ENCODE results near the gene GALNT16. TPM values are rescaled to one million over a fixed set of nuclear protein-coding genes. Genes with fewer than 3 reads are reported as not detected.

The GALNT16 gene
- total and polyA plus RNA-seq, 2 donors (not counting 1 experiment from before 2014, with no cell fraction given), result 0.09 to 3.4 TPM

DNA sequence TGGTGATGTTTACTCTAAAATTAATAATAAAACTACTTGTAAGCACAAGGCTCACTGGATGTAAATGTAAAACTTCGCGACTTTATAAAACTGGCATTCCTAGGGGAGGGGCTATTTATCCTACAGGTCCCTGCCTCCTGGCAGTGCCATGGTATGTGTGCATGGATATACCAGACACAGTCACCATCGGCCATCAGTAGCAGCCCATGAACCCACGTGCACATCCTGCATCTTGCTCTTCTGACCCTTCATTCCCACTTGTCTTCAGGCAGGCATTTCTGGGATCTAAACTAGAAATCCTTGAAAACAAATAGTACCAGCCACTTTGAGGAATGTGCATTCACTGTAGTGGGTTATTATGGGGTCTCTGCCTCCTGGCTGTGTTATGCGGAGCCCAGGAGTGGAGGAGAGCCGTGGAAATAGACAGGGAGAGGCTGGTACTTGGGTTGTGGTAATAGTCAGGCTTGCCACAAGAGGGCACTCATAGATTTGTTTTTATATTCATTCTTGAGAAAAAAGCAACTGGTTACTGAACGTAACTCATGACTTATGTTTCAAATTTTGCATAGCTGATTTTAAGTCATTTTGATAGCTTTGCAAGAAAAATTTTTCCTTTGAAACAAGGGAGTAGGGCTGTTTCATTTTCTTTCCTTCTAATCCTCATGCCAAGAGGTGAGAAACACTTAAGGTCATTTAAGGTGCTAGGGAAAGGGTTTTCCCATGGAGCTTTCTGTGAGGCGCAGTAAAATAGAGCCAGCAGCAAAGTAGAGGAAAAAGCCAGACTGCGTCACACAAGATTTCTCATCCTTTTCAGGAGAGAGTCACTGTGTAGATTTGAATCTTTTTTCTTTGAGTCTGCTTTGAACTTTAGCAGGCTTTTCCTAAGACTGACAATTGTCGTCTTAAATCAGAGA lies 17.4 kb upstream of the GALNT16 start:
- Histone ChIP-seq H3K79me2 (ENCODE audit: control insufficient read depth, insufficient read depth, low read length) (no peaks in the 10 kb centered on the region), H4K20me1 (ENCODE audit: control insufficient read depth, insufficient read depth, low read length, poor library complexity, severe bottlenecking) (no peaks in the 10 kb centered on the region), H3K9me3 (ENCODE audit: control extremely low read depth in 1 of 3, control insufficient read depth in 2 of 3, insufficient read depth in 1 of 3, low read length in 2 of 3) (no peaks in the 10 kb centered on the region), H3K27ac (ENCODE audit: low read length in 2 of 2) (no peak overlapping the region), H3K4me1 (ENCODE audit: control insufficient read depth in 2 of 2, insufficient read depth in 2 of 2, low read length in 2 of 2) (no peaks in the 10 kb centered on the region), H3K4me2 (replicated peaks; ENCODE audit: low read depth, low read length, poor library complexity, severe bottlenecking) (no peak overlapping the region), H3K9ac (ENCODE audit: low read length) (no peak overlapping the region), H3K36me3 (replicated peaks in 1 of 2; ENCODE audit: control extremely low read depth in 1 of 2, control insufficient read depth in 1 of 2, extremely low read depth in 1 of 2, insufficient read depth in 2 of 2, low read length in 1 of 2) (peaks cover 0 to 7% of the 10 kb centered on the region in 2 experiments), H2AFZ (ENCODE audit: insufficient read depth, low read depth, low read length, poor library complexity, severe bottlenecking) (no peak overlapping the region), H3K27me3 (replicated peaks in 1 of 4; ENCODE audit: control extremely low read depth in 1 of 4, control insufficient read depth in 3 of 4, insufficient read depth in 4 of 4, low read length in 3 of 4) (no peaks in the 10 kb centered on the region), H3K4me3 (ENCODE audit: control extremely low read depth in 1 of 5, extremely low read depth in 1 of 5, insufficient read depth in 1 of 5, low read depth in 2 of 5, low read length in 4 of 5) (no peak overlapping the region)
- Mint-ChIP-seq H3K27ac (no peak overlapping the region), H3K4me3 (no peak overlapping the region), H3K9me3 (ENCODE audit: insufficient read depth) (no peaks in the 10 kb centered on the region), H3K4me1 (peaks cover 3% of the 10 kb centered on the region), H3K27me3 (no peaks in the 10 kb centered on the region)
- intact Hi-C loops (cut with micrococcal nuclease), result loop anchor here (1.0 to 10.0 kb wide), 5 partner anchors 113 to 482 kb away; partner anchors contain the start of gene CCDC177
- ATAC-seq (ENCODE audit: low read depth) (peak; percentile 65), DNase-seq (peak; percentile 73)
- TF ChIP-seq, protein P1, sequence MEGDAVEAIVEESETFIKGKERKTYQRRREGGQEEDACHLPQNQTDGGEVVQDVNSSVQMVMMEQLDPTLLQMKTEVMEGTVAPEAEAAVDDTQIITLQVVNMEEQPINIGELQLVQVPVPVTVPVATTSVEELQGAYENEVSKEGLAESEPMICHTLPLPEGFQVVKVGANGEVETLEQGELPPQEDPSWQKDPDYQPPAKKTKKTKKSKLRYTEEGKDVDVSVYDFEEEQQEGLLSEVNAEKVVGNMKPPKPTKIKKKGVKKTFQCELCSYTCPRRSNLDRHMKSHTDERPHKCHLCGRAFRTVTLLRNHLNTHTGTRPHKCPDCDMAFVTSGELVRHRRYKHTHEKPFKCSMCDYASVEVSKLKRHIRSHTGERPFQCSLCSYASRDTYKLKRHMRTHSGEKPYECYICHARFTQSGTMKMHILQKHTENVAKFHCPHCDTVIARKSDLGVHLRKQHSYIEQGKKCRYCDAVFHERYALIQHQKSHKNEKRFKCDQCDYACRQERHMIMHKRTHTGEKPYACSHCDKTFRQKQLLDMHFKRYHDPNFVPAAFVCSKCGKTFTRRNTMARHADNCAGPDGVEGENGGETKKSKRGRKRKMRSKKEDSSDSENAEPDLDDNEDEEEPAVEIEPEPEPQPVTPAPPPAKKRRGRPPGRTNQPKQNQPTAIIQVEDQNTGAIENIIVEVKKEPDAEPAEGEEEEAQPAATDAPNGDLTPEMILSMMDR (IDR thresholded peaks at IDR 0.05), result peak; percentile 87
- no peak for TF ChIP-seq EZH2 (IDR thresholded peaks at IDR 0.05; ENCODE audit: borderline replicate concordance, insufficient read depth, low read depth, low read length, poor library complexity, severe bottlenecking)
- WGBS (ENCODE audit: insufficient coverage), result 88% methylated on average over 8 of the region's 10 CpGs
- ChIA-PET POLR2A (interaction anchor here (0.6 kb wide), 1 partner anchor 9 kb away, joined by 6 read pairs; no protein-coding TSS in a partner anchor), CTCF (interaction anchor here (0.7 to 5.2 kb wide), 37 partner anchors 8 to 361 kb away, joined by 3 to 110 read pairs (median 4); partner anchors contain the start of genes CCDC177, ERH and SLC39A9)

DNA sequence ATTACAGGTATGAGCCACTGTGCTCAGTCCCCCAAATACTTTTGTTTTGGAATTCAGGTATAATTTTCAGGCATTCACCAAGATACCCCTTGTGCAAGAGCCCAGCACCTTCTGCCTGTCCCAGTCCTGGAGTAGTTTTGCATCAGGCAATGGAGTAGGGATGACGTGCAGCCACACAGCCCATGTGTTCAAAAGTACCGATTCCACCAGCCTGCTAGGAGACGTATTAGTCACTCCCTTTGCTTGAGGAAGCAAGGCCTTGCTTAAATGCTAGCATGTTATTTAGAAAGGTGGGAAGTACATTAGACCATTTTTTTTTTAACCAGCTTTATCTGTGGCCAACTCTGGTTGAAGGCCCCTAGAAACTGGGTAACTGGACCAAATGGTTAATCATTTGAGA lies 15.0 kb upstream of the GALNT16 start:
- POLR2A ChIA-PET, result no interaction called here
- Mint-ChIP-seq H3K9me3 (ENCODE audit: insufficient read depth) (no peaks in the 10 kb centered on the region), H3K27ac (no peak overlapping the region), H3K4me3 (no peak overlapping the region), H3K4me1 (peaks cover 5% of the 10 kb centered on the region), H3K27me3 (peaks cover 3% of the 10 kb centered on the region)
- TF ChIP-seq, protein P1 (IDR thresholded peaks at IDR 0.05), result no peak
- TF ChIP-seq EZH2 (IDR thresholded peaks at IDR 0.05; ENCODE audit: borderline replicate concordance, insufficient read depth, low read depth, low read length, poor library complexity, severe bottlenecking), result no peak
- H4K20me1 ChIP-seq (ENCODE audit: control insufficient read depth, insufficient read depth, low read length, poor library complexity, severe bottlenecking), result no peaks in the 10 kb centered on the region
- CTCF ChIA-PET, result interaction anchor here (1.5 to 2.5 kb wide), 2 partner anchors 215 to 329 kb away, joined by 4 to 22 read pairs; no protein-coding TSS in a partner anchor
- H3K9ac ChIP-seq (ENCODE audit: low read length), result no peak overlapping the region
- no peak for DNase-seq
- no peak overlapping the region for H3K4me2 ChIP-seq (replicated peaks; ENCODE audit: low read depth, low read length, poor library complexity, severe bottlenecking)
- 82% methylated on average over 2 of the region's 3 CpGs for WGBS (ENCODE audit: insufficient coverage)
- no peak for ATAC-seq (ENCODE audit: low read depth)
- no peaks in the 10 kb centered on the region for H3K4me1 ChIP-seq (ENCODE audit: control insufficient read depth in 2 of 2, insufficient read depth in 2 of 2, low read length in 2 of 2)
- H2AFZ ChIP-seq (ENCODE audit: insufficient read depth, low read depth, low read length, poor library complexity, severe bottlenecking), result no peak overlapping the region
- intact Hi-C loops (cut with micrococcal nuclease), result loop anchor here (5.0 to 10.0 kb wide), 2 partner anchors 232 to 480 kb away; no protein-coding TSS in a partner anchor
- no peaks in the 10 kb centered on the region for H3K36me3 ChIP-seq (replicated peaks in 1 of 2; ENCODE audit: control extremely low read depth in 1 of 2, control insufficient read depth in 1 of 2, extremely low read depth in 1 of 2, insufficient read depth in 2 of 2, low read length in 1 of 2)
- no peak overlapping the region for H3K27ac ChIP-seq (ENCODE audit: low read length in 2 of 2)
- no peaks in the 10 kb centered on the region for H3K79me2 ChIP-seq (ENCODE audit: control insufficient read depth, insufficient read depth, low read length)
- H3K4me3 ChIP-seq (ENCODE audit: control extremely low read depth in 1 of 5, extremely low read depth in 1 of 5, insufficient read depth in 1 of 5, low read depth in 2 of 5, low read length in 4 of 5), result no peak overlapping the region
- H3K27me3 ChIP-seq (replicated peaks in 1 of 4; ENCODE audit: control extremely low read depth in 1 of 4, control insufficient read depth in 3 of 4, insufficient read depth in 4 of 4, low read length in 3 of 4), result peaks cover 0 to 2% (median 0%) of the 10 kb centered on the region in 4 experiments
- H3K9me3 ChIP-seq (ENCODE audit: control extremely low read depth in 1 of 3, control insufficient read depth in 2 of 3, insufficient read depth in 1 of 3, low read length in 2 of 3), result no peaks in the 10 kb centered on the region
